ENCODE measurements around the gene ATF6B. TPM values are rescaled to one million over a fixed set of nuclear protein-coding genes. Genes with fewer than 3 reads are reported as not detected.
"Not testable (repeated sequence)": the region's sequence is repeated elsewhere in the genome, so short reads cannot be mapped to it uniquely, and the experiment has no call there.

Gene ATF6B
- total and polyA plus RNA-seq, 4 experiments from 2014 or later = 11.4 to 154 (median 89.2) TPM

- Mint-ChIP-seq H3K4me3 (no peak overlapping the region), H3K36me3 (no peaks in the 10 kb centered on the region), H3K27ac (no peak overlapping the region), H3K9me3 (peaks cover 0 to 1% (median 0%) of the 10 kb centered on the region in 8 donors), H3K4me1 (peaks cover 0 to 2% (median 0%) of the 10 kb centered on the region in 4 donors), H3K27me3 (no peaks in the 10 kb centered on the region)
- CTCF ChIA-PET (ENCODE audit: partially characterized antibody) = no interaction called here
- DNase-seq = no peak
- Histone ChIP-seq H3K9me3 (ENCODE audit: control insufficient read depth in 1 of 2, low read length in 2 of 2) (no peaks in the 10 kb centered on the region), H3K27me3 (ENCODE audit: insufficient read depth, low read length) (no peaks in the 10 kb centered on the region), H3K36me3 (ENCODE audit: insufficient read depth, low read length) (no peaks in the 10 kb centered on the region), H3K27ac (ENCODE audit: low read depth, low read length) (no peak overlapping the region), H3K4me3 (ENCODE audit: low read length in 2 of 2) (no peak overlapping the region), H3K4me1 (ENCODE audit: insufficient read depth, low read length) (no peaks in the 10 kb centered on the region)
- POLR2A ChIA-PET (ENCODE audit: partially characterized antibody) = no interaction called here
- intact Hi-C loops (cut with micrococcal nuclease) = no loop called here
These were observed 59.2 kb downstream of the ATF6B start for GRCh38 chr6:32068867-32069266.

DNA sequence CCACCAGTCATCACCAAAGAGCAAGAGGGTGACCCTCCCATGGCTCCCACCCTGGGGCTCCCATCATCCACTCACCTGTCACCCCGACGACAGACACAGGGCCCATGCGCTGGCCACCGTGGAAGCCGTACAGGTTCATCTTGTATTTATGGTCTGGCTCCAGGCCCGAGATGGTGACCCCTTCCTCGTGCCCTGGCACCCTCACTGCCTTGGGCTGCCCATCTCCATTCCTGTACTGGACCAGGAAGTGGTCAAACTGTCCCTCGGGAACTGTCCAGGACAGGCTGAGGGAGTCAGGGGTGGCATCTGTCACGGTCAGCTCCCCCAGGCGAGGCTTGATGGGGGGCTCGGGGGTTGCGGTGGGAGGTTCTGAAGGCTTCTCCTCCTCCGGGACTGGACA is 59.7 kb downstream of the ATF6B start:
- DNase-seq; H3K36me3 ChIP-seq (ENCODE audit: insufficient read depth, low read length); H3K4me3 Mint-ChIP-seq; POLR2A ChIA-PET (ENCODE audit: partially characterized antibody); H3K27ac Mint-ChIP-seq; H3K4me3 ChIP-seq (ENCODE audit: low read length in 2 of 2); H3K4me1 Mint-ChIP-seq; CTCF ChIA-PET (ENCODE audit: partially characterized antibody); intact Hi-C loops (cut with micrococcal nuclease); H3K27ac ChIP-seq (ENCODE audit: low read depth, low read length); H3K9me3 ChIP-seq (ENCODE audit: control insufficient read depth in 1 of 2, low read length in 2 of 2); H3K36me3 Mint-ChIP-seq; H3K4me1 ChIP-seq (ENCODE audit: insufficient read depth, low read length); H3K9me3 Mint-ChIP-seq; H3K27me3 ChIP-seq (ENCODE audit: insufficient read depth, low read length); H3K27me3 Mint-ChIP-seq: not testable (repeated sequence)

DNA sequence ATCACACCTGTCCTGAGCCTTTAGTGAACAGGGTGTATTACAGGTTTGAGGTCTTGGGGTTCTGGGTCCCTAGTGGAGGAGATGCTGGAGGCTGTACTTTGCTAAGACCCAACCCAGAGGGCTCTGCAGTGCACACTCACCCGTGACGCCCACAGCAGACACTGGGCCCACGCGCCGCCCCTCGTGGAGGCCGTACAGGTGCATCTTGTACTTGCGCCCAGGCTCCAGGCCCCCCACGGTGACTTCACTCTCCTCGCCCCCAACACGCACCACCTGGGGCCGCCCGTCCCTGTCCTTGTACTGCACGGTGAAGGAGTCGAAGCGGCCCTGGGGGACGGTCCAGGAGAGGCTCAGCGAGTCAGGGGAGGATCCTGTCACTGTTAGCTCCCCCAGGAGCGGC is 60.5 kb downstream of the ATF6B start:
- H3K4me3 Mint-ChIP-seq; intact Hi-C loops (cut with micrococcal nuclease); H3K27me3 Mint-ChIP-seq; H3K9me3 ChIP-seq (ENCODE audit: control insufficient read depth in 1 of 2, low read length in 2 of 2); POLR2A ChIA-PET (ENCODE audit: partially characterized antibody); H3K27ac Mint-ChIP-seq; H3K36me3 ChIP-seq (ENCODE audit: insufficient read depth, low read length); H3K4me3 ChIP-seq (ENCODE audit: low read length in 2 of 2); H3K27ac ChIP-seq (ENCODE audit: low read depth, low read length); H3K27me3 ChIP-seq (ENCODE audit: insufficient read depth, low read length); CTCF ChIA-PET (ENCODE audit: partially characterized antibody); H3K4me1 Mint-ChIP-seq; DNase-seq; H3K4me1 ChIP-seq (ENCODE audit: insufficient read depth, low read length); H3K9me3 Mint-ChIP-seq; H3K36me3 Mint-ChIP-seq: not testable (repeated sequence)

Small RNA genes lying within 50 kb of the gene (microRNA-seq; reads per million reads assigned to microRNA genes)
- gene MIR6721 (ENCODE audit: borderline microRNAs expressed, borderline number of aligned reads, borderline replicate concordance) = not detected

Other genes with a start within 250 kb of the ATF6B start
- not detected for gene SLC44A4, start 249.2 kb downstream of the ATF6B start, total RNA-seq
- gene SLC44A4, start 249.2 kb downstream of the ATF6B start, polyA plus RNA-seq = under 1 TPM in 1 of 2 donors, not detected in 1; 0.11 TPM
- gene EHMT2, start 230.5 kb downstream of the ATF6B start, total RNA-seq = 10 to 100 TPM; 79.1 to 82.1 TPM
- gene EHMT2, start 230.5 kb downstream of the ATF6B start, polyA plus RNA-seq = 10 to 100 TPM; 24.1 to 47.9 TPM
- 1 to 10 TPM; 2.4 to 2.5 TPM for gene ZBTB12, start 226.2 kb downstream of the ATF6B start, total RNA-seq
- not detected for gene ZBTB12, start 226.2 kb downstream of the ATF6B start, polyA plus RNA-seq
- gene C2, start 200.5 kb downstream of the ATF6B start, total RNA-seq = 1 to 10 TPM; 2.1 to 3.2 TPM
- gene C2, start 200.5 kb downstream of the ATF6B start, polyA plus RNA-seq = not detected
- under 1 TPM in 1 of 2 experiments, not detected in 1; 0.64 TPM for gene CFB, start 182.2 kb downstream of the ATF6B start, total RNA-seq
- not detected for gene CFB, start 182.2 kb downstream of the ATF6B start, polyA plus RNA-seq
- 10 to 100 TPM; 45.8 to 49.0 TPM for gene NELFE, start 169.3 kb downstream of the ATF6B start, total RNA-seq
- gene NELFE, start 169.3 kb downstream of the ATF6B start, polyA plus RNA-seq = 10 to 100 TPM; 67.0 to 78.5 TPM
- gene SKIC2, start 169.1 kb downstream of the ATF6B start, total RNA-seq = 100 to 1,000 TPM; 117 to 119 TPM
- gene SKIC2, start 169.1 kb downstream of the ATF6B start, polyA plus RNA-seq = 10 to 100 TPM; 21.8 to 23.0 TPM
- gene DXO, start 156.1 kb downstream of the ATF6B start, total RNA-seq = 10 to 100 TPM; 27.8 to 30.3 TPM
- gene DXO, start 156.1 kb downstream of the ATF6B start, polyA plus RNA-seq = 10 to 100 TPM; 10.8 to 11.7 TPM
- 1 to 10 TPM; 6.7 to 9.8 TPM for gene C4A, start 146.2 kb downstream of the ATF6B start, total RNA-seq
- under 1 TPM in 1 of 2 donors, not detected in 1; 0.17 TPM for gene C4A, start 146.2 kb downstream of the ATF6B start, polyA plus RNA-seq
- 1 to 10 TPM; 5.0 to 5.8 TPM for gene C4B, start 113.5 kb downstream of the ATF6B start, total RNA-seq
- under 1 TPM in 1 of 2 donors, not detected in 1; 0.36 TPM for gene C4B, start 113.5 kb downstream of the ATF6B start, polyA plus RNA-seq
- gene CYP21A2, start 89.8 kb downstream of the ATF6B start, total RNA-seq = under 1 TPM; 0.39 to 0.61 TPM
- not detected for gene CYP21A2, start 89.8 kb downstream of the ATF6B start, polyA plus RNA-seq
- gene TNXB, start 18.9 kb downstream of the ATF6B start, total RNA-seq = 10 to 100 TPM; 16.5 to 22.4 TPM
- gene TNXB, start 18.9 kb downstream of the ATF6B start, polyA plus RNA-seq = under 1 TPM in 1 of 2 donors, not detected in 1; 0.31 TPM
- gene FKBPL, start 2.0 kb upstream of the ATF6B start, total RNA-seq = 1 to 10 TPM; 2.2 to 2.8 TPM
- gene FKBPL, start 2.0 kb upstream of the ATF6B start, polyA plus RNA-seq = 1 to 10 TPM; 2.0 to 3.0 TPM
- gene PRRT1, start 23.7 kb upstream of the ATF6B start, total RNA-seq = 1 to 10 TPM; 1.5 to 1.9 TPM
- gene PRRT1, start 23.7 kb upstream of the ATF6B start, polyA plus RNA-seq = under 1 TPM in 1 of 2 donors, not detected in 1; 0.60 TPM
- gene PPT2, start 25.9 kb upstream of the ATF6B start, total RNA-seq = 10 to 100 TPM; 12.7 to 15.4 TPM
- gene PPT2, start 25.9 kb upstream of the ATF6B start, polyA plus RNA-seq = 1 to 10 TPM; 3.8 TPM
- 10 to 100 TPM; 16.6 TPM for gene EGFL8, start 36.3 kb upstream of the ATF6B start, total RNA-seq
- under 1 TPM in 1 of 2 donors, not detected in 1; 0.23 TPM for gene EGFL8, start 36.3 kb upstream of the ATF6B start, polyA plus RNA-seq
- gene AGPAT1, start 47.8 kb upstream of the ATF6B start, total RNA-seq = 10 to 100 TPM; 32.2 to 32.8 TPM
- gene AGPAT1, start 47.8 kb upstream of the ATF6B start, polyA plus RNA-seq = 10 to 100 TPM; 15.3 to 16.4 TPM
- 10 to 100 TPM; 44.2 to 47.7 TPM for gene RNF5, start 50.2 kb upstream of the ATF6B start, total RNA-seq
- 100 to 1,000 TPM; 102 to 129 TPM for gene RNF5, start 50.2 kb upstream of the ATF6B start, polyA plus RNA-seq
- 10 to 100 TPM; 74.8 to 77.3 TPM for gene AGER, start 56.0 kb upstream of the ATF6B start, total RNA-seq
- gene AGER, start 56.0 kb upstream of the ATF6B start, polyA plus RNA-seq = under 1 TPM in 1 of 2 donors, not detected in 1; 0.62 TPM
- gene PBX2, start 62.0 kb upstream of the ATF6B start, total RNA-seq = 100 to 1,000 TPM; 188 to 192 TPM
- gene PBX2, start 62.0 kb upstream of the ATF6B start, polyA plus RNA-seq = 1 to 10 TPM in 1 of 2 donors, under 1 TPM in 1; 0.57 to 1.8 TPM
- 100 to 1,000 TPM; 309 to 313 TPM for gene GPSM3, start 64.4 kb upstream of the ATF6B start, total RNA-seq
- gene GPSM3, start 64.4 kb upstream of the ATF6B start, polyA plus RNA-seq = 100 to 1,000 TPM; 110 to 165 TPM
- 1 to 10 TPM in 1 of 2 experiments, under 1 TPM in 1; 0.35 to 1.2 TPM for gene NOTCH4, start 95.8 kb upstream of the ATF6B start, total RNA-seq
- gene NOTCH4, start 95.8 kb upstream of the ATF6B start, polyA plus RNA-seq = under 1 TPM in 1 of 2 donors, not detected in 1; 0.70 TPM
- gene TSBP1, start 243.7 kb upstream of the ATF6B start, total RNA-seq = not detected
- gene TSBP1, start 243.7 kb upstream of the ATF6B start, polyA plus RNA-seq = not detected

All from CD4-positive, alpha-beta memory T cell (primary cell).